Pericardium fibroblast (primary cell): Measurements from ENCODE around the gene NAA38. TPM values are rescaled to one million over a fixed set of nuclear protein-coding genes. Genes with fewer than 3 reads are reported as not detected.

Experiments
- total RNA-seq: library from RNA; depleted of rRNA; stranded (reverse); fragments of >200 nt; gene quantifications from 2 replicates; pipeline ENCODE4 v1.2.3, GENCODE V29; 2015

Gene NAA38
- total RNA-seq: 83.2 and 132 TPM in 2 replicates

DNA sequence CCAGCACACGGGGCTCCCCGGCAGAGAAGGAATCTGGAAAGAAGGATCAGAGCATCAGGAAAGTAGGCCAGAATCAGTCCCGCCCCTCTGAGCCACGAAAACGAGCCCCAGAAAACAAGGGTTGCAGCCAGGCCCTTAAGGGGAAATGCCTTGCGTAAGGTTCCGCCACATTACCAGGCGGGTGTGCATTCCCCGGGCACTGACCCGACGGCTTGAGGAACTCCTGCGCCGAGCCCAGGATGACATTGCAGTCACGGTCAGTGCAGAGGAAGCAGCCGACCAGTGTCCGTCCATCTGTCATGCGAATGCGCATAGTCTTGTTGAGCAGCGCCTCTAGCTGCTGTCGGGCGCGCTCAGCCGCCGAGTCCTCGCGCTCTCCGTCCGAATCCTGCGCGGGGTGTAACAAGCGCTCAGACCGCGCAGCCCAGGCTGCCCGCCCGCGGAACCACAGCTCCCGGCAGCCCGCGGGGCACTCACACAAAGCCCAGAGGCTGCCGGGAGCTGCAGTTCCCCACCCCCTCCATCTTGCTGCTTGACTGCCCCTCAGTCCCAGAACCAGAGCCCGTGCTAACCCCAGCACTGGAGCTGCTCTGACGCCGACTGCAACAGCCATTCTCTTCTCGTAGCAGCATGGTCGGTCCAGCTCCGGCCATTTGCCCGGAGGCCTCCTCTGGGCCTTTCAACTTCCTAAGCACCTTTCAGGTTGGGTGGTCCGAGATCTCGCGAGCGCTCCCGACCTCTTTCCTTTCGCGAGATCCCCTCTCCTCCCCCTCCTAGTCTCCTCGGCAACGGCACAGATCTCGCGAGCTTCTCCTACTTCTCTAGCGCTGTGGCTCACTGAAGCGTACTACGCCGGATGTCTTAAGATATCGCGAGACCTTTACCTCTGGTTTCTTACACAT, at the start of gene NAA38:
NAA38 (minus strand) TSS at position 749 of the 902 bp plus-strand sequence; CDS start at position 653, 96 bp downstream.

DNA sequence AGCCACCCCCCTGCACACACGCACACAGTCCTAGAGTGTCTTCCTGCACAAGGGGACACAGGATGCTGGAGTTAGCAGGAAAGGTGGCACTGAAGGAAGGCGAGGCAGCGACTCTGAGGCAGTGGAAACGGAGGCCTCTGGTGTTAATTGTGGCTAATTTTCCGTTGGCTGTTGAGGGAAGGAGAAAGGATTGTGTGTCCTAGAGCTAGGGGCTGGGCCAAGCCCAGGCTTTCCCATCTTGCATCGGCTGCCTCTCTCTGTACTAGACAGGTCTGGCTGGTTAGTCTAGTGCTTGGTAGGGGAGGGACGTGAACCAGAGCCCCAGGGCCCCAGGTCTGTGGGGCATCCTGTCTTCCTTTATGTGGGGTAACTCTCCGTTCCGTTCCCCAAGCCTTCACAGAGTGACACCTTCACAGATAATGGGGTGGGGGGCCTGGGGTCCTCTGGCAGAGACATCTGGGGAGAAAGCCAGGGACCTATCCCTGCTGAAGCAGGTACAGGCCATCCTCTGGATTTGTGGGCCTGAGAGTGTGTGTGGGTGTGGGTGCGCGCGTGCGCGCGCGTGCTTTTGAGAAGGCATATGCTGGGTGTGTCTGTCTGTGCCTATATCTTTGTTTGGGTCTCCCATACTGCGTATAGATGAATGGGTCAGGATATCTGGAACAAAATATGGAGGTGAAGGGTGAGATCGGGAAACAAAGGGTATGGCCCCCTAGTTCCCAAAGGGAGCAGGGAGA, 31.0 kb upstream of the NAA38 start, which contains the start of gene CHD3:
CHD3 (plus strand) TSS at position 606 of the 737 bp plus-strand sequence. CDS start 212 bp downstream, outside the sequence.

DNA sequence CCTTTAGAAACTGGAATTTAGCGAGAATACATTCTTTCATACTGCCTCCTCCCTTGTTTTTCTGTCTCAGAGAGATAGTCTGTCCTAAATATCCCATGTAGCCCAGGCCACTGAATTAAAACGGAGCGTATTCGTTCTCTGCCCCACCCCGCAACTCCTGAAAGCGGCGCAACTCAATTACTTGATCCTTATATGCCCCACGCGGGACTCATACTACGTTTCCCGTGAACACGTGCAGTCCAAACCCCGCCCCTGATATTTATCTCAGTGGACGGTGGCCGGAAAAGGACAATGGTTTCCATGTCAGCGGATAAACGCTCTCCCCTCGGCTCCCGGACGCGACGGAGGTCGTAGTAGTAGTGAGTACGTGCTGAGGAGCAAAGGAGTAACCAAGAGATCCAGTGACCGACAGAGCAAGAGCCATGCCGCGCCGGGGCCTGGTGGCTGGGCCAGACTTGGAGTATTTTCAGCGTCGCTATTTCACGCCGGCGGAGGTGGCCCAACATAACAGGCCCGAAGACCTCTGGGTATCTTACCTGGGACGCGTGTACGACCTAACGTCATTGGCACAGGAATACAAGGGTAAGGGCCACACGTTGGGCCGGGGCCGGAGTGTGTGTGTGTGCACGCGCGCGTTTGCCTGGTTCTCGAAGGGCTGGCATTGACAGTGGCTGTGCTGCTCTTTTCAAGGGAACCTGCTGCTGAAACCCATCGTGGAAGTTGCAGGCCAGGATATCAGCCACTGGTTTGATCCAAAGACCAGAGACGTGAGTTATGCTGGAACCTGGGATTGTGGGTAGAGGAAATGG, 558 bp upstream of the NAA38 start, which contains the start of gene CYB5D1:
CYB5D1 (plus strand) TSS at position 291 of the 809 bp plus-strand sequence; CDS start at position 423, 132 bp downstream.

GRCh38 chr17:7854851-7855659, 2.3 kb downstream of the NAA38 start, which contains the start of gene TMEM88:
TMEM88 (plus strand) TSS chr17:7855066; CDS start chr17:7855075, 9 bp downstream.

DNA sequence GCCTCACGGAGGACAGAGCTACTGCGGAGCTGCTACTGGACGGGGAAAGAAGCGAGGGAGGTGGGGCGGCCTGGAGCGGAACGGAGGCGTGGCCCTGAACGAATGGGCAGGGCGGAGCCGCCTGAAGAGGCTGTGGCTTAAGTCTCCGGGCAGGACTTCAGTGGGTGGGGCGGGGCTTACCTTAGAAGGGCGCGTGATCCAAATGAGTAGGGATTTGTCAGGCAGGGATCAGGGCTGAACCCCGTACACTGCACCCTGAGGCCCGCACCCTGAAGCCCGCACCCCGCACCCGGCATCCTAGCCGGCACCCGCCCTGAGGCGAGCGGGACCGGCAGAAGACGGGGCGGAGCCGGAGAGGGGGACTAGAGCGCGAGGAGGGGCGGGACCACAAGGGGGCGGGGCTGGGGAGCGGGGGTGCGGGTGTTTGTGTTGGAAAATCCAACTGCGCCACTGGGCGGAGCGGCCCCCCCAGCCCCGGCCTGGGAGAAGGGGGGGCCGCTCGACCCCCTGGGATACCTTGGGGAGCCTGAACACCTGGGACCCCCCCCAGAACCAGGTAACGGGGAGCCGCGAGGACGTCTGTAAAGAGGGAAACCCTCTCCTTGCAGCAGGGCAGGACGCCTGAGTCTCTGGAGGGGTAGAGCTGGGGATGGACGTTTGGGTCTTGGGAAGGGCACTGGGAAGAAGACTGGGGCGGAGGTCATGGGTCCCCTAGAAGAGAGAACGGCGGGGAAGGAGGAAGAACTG, 23.4 kb downstream of the NAA38 start, which contains the start of gene KDM6B:
KDM6B (plus strand) TSS at position 423 of the 747 bp plus-strand sequence. CDS start 11,338 bp downstream, outside the sequence.

Other genes with a start within 250 kb of the NAA38 start
- gene FXR2, start 242.7 kb downstream of the NAA38 start, total RNA-seq: 17.7 and 41.3 TPM in 2 replicates
- gene SAT2, start 229.7 kb downstream of the NAA38 start, total RNA-seq: 58.8 and 85.5 TPM in 2 replicates
- gene SHBG, start 227.4 kb downstream of the NAA38 start, total RNA-seq: 0.12 and 4.1 TPM in 2 replicates
- 0.93 TPM in 1 of 2 replicates, not detected in the other for gene ATP1B2, start 206.6 kb downstream of the NAA38 start, total RNA-seq
- 44.9 and 63.2 TPM in 2 replicates for gene TP53, start 170.1 kb downstream of the NAA38 start, total RNA-seq
- gene WRAP53, start 169.1 kb downstream of the NAA38 start, total RNA-seq: 3.3 and 6.8 TPM in 2 replicates
- gene EFNB3, start 152.4 kb downstream of the NAA38 start, total RNA-seq: 3.3 and 4.9 TPM in 2 replicates
- gene DNAH2, start 139.8 kb downstream of the NAA38 start, total RNA-seq: 0.26 and 1.1 TPM in 2 replicates
- gene KDM6B, start 23.3 kb downstream of the NAA38 start, total RNA-seq: 2.9 and 9.8 TPM in 2 replicates
- 7.8 and 67.0 TPM in 2 replicates for gene TMEM88, start 2.5 kb downstream of the NAA38 start, total RNA-seq
- gene CYB5D1, start 444 bp upstream of the NAA38 start, total RNA-seq: 5.5 and 5.7 TPM in 2 replicates
- gene CHD3, start 31.2 kb upstream of the NAA38 start, total RNA-seq: 77.5 and 82.6 TPM in 2 replicates
- 1.6 and 9.0 TPM in 2 replicates for gene RNF227, start 58.7 kb upstream of the NAA38 start, total RNA-seq
- 0.23 TPM in 1 of 2 replicates, not detected in the other for gene KCNAB3, start 72.3 kb upstream of the NAA38 start, total RNA-seq
- gene TRAPPC1, start 74.4 kb upstream of the NAA38 start, total RNA-seq: 54.7 and 64.3 TPM in 2 replicates
- gene CNTROB, start 74.6 kb upstream of the NAA38 start, total RNA-seq: 14.1 and 15.2 TPM in 2 replicates
- gene GUCY2D, start 145.1 kb upstream of the NAA38 start, total RNA-seq: 0.12 TPM in 1 of 2 replicates, not detected in the other
- 0.85 TPM in 1 of 2 replicates, not detected in the other for gene ALOX15B, start 181.5 kb upstream of the NAA38 start, total RNA-seq
- gene ALOX12B, start 230.2 kb upstream of the NAA38 start, total RNA-seq: not detected in 2 replicates